Islet of Langerhans (tissue), 1 donor: ENCODE measurements around the gene ELOVL5.
"Not testable (repeated sequence)": the region's sequence is repeated elsewhere in the genome, so short reads cannot be mapped to it uniquely, and the experiment has no call there.

Experiments used
- FAIRE-seq: peaks from one replicate; lab custom pipeline; 2011; peaks lifted over from hg19 to GRCh38; lab: Jason Lieb, UNC

ELOVL5 gene

DNA sequence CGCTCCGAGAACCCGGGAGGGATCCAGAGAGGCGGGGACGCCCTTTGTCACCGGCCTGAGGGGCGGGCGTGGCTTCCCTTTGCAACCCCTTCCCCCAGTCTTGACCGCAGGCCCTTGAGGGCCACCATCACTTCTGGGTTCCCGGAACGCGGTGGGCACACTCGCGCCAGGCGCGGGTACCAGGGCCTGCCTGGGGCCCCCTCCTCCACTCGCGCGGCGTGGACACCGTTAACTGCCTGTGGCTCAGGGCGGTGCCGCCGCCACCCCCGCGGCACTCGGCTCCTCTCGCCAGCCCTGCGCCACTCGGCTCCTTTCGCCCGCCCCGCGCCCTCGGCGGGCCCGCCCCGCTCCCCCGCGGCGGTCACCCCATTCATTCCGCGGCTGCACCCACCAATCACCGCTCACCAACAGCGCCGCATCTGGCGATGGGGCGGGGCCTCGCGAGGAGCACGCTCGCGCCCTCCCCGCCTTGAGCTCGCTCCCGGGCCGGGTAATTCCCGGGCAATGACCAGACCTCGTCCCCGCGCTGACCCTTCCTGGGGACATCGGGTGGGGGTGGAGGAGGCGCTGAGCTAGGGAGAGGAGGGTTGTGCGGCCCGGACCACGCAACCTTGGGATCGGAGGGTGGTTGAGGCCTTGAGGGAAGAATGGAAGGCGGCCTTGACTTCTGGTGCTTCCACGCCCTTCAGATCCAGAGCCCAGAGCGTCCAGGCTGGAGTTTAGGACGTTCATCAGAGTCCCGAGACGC lies 10.5 kb upstream of the ELOVL5 start:
- FAIRE-seq: no peak

DNA sequence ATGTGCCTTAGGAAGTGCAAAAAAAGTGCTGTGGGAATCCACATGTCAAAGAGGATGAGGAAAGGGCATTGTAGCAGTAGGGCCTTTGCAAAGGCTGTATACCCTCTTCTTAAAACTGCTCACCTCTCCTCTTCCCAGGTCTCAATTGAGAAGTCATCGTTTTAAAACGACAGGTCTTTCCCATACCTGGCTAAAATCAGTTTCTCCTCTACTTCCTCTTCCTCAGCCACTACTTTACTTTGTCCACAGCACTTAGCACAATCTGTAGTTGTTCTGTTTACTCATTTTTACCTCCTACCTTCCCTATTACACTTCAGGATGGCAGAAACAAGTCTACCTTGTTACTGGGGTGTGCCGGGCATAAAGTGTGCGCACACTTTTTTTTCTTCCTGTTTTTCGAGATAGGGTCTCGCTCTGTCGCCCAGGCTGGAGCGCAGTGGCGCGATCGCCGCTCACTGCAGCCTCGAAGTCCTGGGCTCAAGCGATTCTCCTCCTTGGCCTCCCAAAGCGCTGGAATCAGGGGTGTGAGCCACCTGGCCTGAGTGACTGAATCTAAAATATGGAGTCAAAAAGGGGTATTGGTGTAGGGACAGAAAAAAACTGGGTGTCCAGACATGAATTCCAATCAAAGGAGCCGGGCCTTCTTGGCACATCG lies 9.8 kb upstream of the ELOVL5 start:
- FAIRE-seq: no peak

DNA sequence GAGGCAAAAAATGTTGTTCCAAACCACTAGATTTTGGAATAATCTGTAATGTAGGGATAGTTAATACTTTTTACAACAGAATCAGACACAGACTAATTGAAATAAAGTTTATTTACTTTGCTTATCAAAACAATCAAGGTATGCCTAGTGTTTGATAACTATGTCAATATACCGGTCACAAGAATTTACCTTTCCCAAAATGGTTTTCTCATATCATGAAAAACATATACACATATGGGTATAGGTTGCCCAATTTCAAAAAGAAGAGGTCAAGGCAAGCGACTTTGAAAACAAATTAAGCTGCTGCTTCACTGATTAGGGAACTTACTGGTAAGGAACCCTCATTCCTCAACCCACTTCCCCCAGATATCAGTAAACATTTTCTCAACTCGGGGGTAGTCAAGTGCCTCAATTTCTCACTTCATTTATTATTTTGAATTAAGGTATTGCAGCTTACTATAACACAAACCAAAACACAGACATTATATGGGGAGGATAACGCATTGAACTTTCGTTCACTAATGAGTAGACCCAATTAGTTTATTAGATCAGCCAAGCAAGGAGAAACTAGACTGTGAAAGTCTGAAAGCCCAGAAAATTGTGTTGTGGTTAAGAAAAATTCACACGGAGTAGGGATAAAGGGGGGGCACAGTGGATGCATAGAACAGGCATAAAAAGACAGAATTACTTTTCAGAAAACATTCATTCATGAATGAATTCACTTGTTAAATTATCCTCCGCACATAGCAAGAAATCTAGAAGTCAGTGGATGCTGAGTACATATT lies 9.0 kb upstream of the ELOVL5 start:
- no peak for FAIRE-seq

GRCh38 chr6:53353624-53354023 lies 4.9 kb upstream of the ELOVL5 start:
- no peak for FAIRE-seq

- FAIRE-seq: no peak
Measured at GRCh38 chr6:53352360-53352759, 3.6 kb upstream of the ELOVL5 start.

DNA sequence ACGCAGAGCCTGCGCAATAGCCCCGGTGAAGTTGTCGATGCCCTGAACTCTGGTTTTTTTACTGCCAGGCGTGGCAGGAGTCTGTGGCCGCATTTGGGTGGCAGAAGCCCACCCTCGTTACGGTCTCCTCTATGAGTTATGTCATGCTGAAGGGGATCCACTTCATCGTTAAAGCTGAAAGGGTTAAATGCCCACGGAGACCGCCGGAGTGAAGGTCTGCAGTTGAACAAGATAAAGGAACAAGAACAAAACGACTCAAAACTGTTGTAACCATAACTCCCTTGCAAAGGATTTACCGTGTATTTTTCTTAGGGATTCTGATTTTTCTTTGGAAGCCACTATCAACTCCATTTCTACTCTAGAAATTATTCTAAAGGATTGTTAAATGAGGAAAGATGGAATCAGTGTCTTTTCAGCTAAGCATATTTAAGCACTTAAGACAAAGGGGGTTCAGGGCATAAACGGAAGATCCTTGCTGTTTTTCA lies 501 bp upstream of the ELOVL5 start:
- no peak for FAIRE-seq

- FAIRE-seq: no peak
Measured at GRCh38 chr6:53347921-53348370, 804 bp downstream of the ELOVL5 start.

DNA sequence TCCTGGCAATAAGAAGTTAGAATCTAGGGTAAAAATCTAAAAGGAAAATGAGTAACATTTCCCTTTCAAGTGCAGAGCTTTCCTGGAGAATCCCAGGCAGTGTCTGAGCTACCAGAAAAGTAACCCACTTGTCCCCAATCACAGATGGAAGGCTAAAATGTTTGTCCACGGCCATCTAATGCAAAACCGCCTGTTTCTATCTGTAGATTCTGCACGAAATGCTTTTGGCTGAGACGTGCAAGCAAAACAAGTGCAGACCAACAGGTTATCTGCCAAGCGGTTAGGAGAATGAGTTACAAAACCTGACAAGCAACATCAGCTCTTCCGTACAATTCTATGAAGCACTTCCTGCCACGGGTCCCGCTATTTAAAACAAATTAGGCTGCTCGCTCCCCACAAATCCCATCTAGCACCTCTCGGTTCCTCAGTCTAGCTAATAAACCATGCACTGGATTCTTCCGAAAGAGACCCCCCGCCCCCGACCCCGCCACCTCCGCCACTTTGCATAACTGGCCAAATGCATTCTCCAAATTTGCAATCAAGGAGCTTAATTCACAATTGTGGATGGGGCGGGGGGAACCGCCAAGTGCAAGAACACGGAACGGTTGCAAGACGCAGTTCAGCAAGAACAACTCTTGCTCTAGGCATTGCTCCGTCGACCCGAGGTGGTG lies 1.4 kb downstream of the ELOVL5 start:
- no peak for FAIRE-seq

- FAIRE-seq: not testable (repeated sequence)
Measured at GRCh38 chr6:53346049-53346448, 2.7 kb downstream of the ELOVL5 start.

DNA sequence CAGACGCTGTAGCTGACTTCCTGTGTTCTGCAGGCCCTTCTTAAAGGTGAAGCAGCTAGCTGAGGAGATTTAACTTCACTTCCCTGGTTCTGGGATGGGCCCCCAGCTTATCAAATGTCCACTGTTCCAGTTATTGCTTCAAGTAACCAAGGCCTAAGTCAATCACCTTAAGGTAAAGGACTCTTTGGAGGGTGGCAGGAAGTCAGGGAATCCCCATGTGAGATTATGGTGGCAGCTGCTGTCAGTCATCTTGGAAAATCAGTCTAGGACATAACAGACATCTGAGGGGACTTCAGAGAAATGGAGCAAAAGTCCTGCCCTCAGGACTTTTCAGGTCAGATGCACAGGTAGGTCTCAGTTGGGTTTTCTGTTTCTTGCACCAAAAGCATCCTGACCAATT lies 3.8 kb downstream of the ELOVL5 start:
- no peak for FAIRE-seq

DNA sequence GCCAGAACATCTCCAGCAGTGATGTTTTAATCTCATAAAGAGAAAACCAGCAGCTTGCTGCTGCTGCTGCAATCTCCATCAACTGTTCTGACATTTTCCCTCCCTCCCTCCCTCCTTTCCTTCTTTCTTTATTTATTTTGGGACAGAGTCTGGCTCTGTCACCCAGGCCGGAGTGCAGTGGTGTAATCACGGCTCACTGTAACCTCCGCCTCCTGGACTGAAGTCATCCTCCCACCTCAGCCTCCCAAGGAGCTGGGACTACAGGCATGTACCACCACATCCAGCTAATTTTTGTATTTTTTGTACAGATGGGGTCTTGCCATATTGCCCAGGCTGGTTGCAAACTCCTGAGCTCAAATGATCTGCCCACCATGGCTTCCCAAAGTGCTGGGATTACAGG lies 5.7 kb downstream of the ELOVL5 start:
- no peak for FAIRE-seq

DNA sequence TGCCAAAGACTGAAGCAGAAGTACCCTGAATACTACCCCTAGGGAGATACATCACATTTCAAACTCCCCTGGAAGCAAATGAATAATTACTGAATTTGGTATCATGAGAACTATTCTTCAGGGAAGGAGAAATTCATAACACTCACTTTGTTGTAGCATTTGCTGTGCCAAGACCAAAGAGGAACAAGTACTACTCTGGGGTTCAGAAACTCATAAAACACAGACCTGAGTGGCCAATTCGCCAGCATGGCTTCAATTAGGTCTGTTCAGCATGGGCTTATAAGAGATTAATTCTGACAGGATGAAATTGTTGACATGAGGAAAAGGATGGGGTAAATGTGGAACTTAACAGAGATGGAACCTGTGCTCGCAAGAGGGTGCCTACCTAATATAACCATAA lies 6.5 kb downstream of the ELOVL5 start:
- FAIRE-seq: no peak

DNA sequence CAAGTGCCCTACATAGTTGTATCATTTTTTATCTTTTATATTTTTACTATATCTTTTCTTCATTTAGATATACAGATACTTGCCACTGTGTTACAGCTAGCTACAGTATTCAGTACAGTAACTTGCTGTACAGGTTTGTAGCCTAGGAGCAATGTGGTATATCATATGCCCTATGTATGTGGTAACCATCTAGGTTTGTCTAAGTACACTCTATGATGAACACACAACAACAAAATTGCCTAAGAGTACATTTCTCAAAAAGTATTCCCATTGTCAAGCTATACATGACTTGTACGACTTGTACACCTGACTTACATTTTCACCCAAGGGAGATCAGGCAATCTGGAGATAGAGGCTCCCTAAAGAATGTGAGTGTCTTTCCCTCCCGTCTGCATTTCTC lies 8.2 kb downstream of the ELOVL5 start:
- FAIRE-seq: no peak

GRCh38 chr6:53339424-53339823 lies 9.3 kb downstream of the ELOVL5 start:
- FAIRE-seq: no peak

- FAIRE-seq: no peak
Measured at GRCh38 chr6:53338304-53338703, 10.4 kb downstream of the ELOVL5 start.

DNA sequence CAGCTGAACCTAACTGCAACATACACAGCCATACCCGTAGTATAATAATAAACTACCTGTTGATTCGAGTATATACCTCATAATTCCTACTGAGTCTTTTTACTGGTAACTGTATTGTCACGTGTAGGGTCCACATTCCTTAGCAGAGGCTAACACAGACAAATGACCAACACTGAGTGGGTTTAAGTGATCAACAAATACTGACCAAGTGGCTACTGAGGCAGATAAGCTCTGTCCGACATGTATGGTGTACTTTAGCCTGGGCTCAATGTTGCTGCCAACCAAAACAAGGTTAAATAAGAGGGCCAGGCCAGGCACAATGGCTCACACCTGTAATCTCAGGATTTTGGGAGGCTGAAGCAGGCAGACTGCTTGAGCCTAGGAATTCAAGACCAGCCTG lies 12.7 kb downstream of the ELOVL5 start:
- no peak for FAIRE-seq

GRCh38 chr6:53335224-53335994 lies 13.3 kb downstream of the ELOVL5 start:
- no peak for FAIRE-seq

- FAIRE-seq: no peak
Measured at GRCh38 chr6:53333439-53334408, 15.0 kb downstream of the ELOVL5 start.

GRCh38 chr6:53331678-53332077 lies 17.1 kb downstream of the ELOVL5 start:
- no peak for FAIRE-seq

GRCh38 chr6:53330137-53330536 lies 18.6 kb downstream of the ELOVL5 start:
- no peak for FAIRE-seq
